ENCODE results near the gene GLOD5. TPM values are rescaled to one million over a fixed set of nuclear protein-coding genes. Genes with fewer than 3 reads are reported as not detected.
"Not testable (repeated sequence)": the region's sequence is repeated elsewhere in the genome, so short reads cannot be mapped to it uniquely, and the experiment has no call there.

GLOD5 gene
- total RNA-seq, 2 donors from 2014 or later: not detected

DNA sequence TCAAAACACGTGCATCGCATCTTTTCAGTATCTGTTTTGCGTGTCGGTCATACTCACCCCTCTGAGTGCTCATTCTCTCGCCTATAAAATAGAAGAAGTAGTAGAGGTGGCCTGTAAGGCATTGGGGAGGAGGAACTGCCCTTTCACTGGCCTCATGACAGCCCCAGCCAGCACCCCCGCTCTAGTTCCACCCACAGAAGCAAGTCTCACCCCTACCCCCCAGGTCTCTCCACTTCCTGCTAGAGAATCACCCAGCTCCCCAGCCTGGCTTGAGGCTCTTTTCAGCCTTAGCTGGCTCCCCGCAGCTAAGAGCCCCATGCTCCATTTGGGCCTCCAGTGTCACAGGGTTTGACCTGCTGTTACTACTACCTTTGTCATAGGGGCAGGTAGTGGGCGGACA, 52.1 kb downstream of the GLOD5 start:
- no peak for DNase-seq
- H3K4me1 Mint-ChIP-seq (ENCODE audit: low read depth): no peaks in the 10 kb centered on the region
- H3K27ac Mint-ChIP-seq: no peak overlapping the region
- H3K36me3 Mint-ChIP-seq (ENCODE audit: insufficient read depth in 2 of 2): no peaks in the 10 kb centered on the region
- ATAC-seq (replicated peaks in 1 of 2): no peak
- H3K4me3 Mint-ChIP-seq: no peak overlapping the region
- H3K27me3 Mint-ChIP-seq (ENCODE audit: low read depth): peaks cover 25% of the 10 kb centered on the region
- no peaks in the 10 kb centered on the region for H3K9me3 Mint-ChIP-seq

DNA sequence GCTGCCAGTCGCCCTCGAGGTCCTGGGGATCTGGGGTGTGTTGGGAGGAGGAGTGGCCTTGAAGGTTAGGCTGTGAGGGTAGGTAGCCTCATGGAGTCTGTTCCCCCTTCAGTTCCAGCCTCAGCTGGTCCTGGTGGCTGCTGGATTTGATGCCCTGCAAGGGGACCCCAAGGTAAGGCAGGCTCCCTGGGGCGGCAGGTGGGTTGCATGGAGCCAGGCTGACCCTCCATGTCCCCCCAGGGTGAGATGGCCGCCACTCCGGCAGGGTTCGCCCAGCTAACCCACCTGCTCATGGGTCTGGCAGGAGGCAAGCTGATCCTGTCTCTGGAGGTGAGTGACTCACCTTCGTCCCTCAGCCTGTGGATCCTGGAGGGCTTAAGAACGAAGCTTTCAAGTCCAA, 53.2 kb downstream of the GLOD5 start:
- ATAC-seq (replicated peaks in 1 of 2): no peak
- no peak overlapping the region for H3K27ac Mint-ChIP-seq
- H3K4me1 Mint-ChIP-seq (ENCODE audit: low read depth): no peaks in the 10 kb centered on the region
- DNase-seq: no peak
- H3K4me3 Mint-ChIP-seq: no peak overlapping the region
- H3K9me3 Mint-ChIP-seq: no peaks in the 10 kb centered on the region
- H3K36me3 Mint-ChIP-seq (ENCODE audit: insufficient read depth in 2 of 2): no peaks in the 10 kb centered on the region
- peaks cover 25% of the 10 kb centered on the region for H3K27me3 Mint-ChIP-seq (ENCODE audit: low read depth)

DNA sequence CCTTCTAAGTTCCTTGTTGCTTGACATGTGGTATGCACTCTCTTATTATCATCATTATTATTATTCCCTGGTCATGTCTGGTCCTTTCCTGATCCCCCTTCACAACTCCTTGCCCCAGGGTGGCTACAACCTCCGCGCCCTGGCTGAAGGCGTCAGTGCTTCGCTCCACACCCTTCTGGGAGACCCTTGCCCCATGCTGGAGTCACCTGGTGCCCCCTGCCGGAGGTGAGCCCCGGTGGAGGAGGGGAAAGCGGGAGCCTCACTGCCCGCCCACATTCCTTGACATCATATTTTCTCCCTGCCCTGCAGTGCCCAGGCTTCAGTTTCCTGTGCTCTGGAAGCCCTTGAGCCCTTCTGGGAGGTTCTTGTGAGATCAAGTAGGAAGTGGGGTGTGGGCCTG, 53.7 kb downstream of the GLOD5 start:
- DNase-seq (no peak), ATAC-seq (replicated peaks in 1 of 2) (no peak)
- Mint-ChIP-seq H3K27me3 (ENCODE audit: low read depth) (peaks cover 25% of the 10 kb centered on the region), H3K36me3 (ENCODE audit: insufficient read depth in 2 of 2) (no peaks in the 10 kb centered on the region), H3K4me3 (no peak overlapping the region), H3K9me3 (no peaks in the 10 kb centered on the region), H3K4me1 (ENCODE audit: low read depth) (no peaks in the 10 kb centered on the region), H3K27ac (no peak overlapping the region)

DNA sequence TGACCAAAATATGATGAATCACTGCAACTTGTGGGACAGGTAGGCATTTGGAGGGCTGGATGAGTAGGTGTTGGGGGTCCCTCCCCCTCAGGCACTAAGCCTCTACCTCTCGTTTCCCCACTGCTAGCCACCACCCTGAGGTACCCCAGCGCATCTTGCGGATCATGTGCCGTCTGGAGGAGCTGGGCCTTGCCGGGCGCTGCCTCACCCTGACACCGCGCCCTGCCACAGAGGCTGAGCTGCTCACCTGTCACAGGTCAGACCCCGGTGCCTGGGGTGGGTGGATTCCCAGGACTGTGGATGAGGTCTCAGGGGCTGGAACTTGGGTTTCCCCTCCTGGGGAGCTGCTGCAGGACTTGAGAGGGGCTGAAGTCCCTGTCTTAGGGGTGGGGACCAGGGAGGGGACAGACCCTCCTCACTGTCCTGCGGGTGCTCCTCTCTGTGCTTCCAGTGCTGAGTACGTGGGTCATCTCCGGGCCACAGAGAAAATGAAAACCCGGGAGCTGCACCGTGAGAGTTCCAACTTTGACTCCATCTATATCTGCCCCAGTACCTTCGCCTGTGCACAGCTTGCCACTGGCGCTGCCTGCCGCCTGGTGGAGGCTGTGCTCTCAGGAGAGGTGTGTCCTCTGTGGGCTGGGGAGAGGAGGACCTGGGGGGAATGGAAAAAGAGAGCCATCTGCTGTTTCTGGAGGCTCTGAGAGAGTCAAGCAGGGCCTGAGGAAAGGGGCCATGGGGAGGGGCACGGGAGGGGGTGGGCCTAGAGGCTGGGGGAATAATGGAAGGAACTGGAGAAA, 54.7 kb downstream of the GLOD5 start:
- H3K27me3 Mint-ChIP-seq (ENCODE audit: low read depth): peaks cover 18% of the 10 kb centered on the region
- no peaks in the 10 kb centered on the region for H3K9me3 Mint-ChIP-seq
- H3K4me1 Mint-ChIP-seq (ENCODE audit: low read depth): no peaks in the 10 kb centered on the region
- DNase-seq (no peak), ATAC-seq (replicated peaks in 1 of 2) (no peak)
- H3K27ac Mint-ChIP-seq: no peak overlapping the region
- H3K36me3 Mint-ChIP-seq (ENCODE audit: insufficient read depth in 2 of 2): no peaks in the 10 kb centered on the region
- no peak overlapping the region for H3K4me3 Mint-ChIP-seq

DNA sequence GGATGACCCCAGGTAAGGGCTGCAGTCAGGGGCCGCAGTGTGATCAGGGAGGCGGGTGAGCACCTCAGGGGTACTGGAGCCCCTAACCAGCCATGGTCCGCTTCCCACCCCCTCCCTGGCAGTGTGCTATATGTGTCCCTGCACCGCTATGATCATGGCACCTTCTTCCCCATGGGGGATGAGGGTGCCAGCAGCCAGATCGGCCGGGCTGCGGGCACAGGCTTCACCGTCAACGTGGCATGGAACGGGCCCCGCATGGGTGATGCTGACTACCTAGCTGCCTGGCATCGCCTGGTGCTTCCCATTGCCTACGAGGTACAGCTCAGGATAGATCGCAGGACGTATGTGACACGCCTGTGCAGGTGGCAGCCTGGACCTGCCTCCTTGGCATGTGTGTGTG, 56.6 kb downstream of the GLOD5 start:
- no peak for ATAC-seq (replicated peaks in 1 of 2)
- H3K4me1 Mint-ChIP-seq (ENCODE audit: low read depth): no peaks in the 10 kb centered on the region

DNA sequence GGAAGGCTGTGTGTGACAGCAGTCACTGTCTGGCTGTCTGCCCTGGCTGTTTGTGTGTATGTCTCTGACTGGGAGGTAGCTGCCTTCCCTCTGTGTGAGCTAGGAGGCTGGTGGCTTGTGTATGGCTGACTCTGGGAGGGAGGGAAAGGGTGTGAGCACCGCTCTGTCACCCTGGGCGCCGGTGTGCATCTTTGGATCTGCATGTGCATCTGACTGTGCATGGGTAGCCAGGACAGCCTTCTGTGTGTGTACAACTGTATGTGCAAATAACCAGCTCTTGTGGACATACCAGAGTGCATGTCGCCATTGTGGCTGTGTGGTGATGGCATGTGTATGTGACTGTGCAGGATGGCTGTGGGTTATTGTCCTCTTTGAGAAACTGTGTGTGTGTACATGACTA, 57.3 kb downstream of the GLOD5 start:
- peaks cover 5% of the 10 kb centered on the region for H3K27me3 Mint-ChIP-seq (ENCODE audit: low read depth)
- DNase-seq: no peak
- no peaks in the 10 kb centered on the region for H3K36me3 Mint-ChIP-seq (ENCODE audit: insufficient read depth in 2 of 2)
- H3K9me3 Mint-ChIP-seq: no peaks in the 10 kb centered on the region
- no peak for ATAC-seq (replicated peaks in 1 of 2)
- H3K4me1 Mint-ChIP-seq (ENCODE audit: low read depth): no peaks in the 10 kb centered on the region
- H3K27ac Mint-ChIP-seq: no peak overlapping the region
- no peak overlapping the region for H3K4me3 Mint-ChIP-seq

More for the DNA sequence above, 56.6 kb downstream of the GLOD5 start:
- Mint-ChIP-seq H3K4me3 (no peak overlapping the region), H3K27me3 (ENCODE audit: low read depth) (peaks cover 9% of the 10 kb centered on the region), H3K36me3 (ENCODE audit: insufficient read depth in 2 of 2) (no peaks in the 10 kb centered on the region), H3K9me3 (no peaks in the 10 kb centered on the region), H3K27ac (no peak overlapping the region)
- DNase-seq: no peak

DNA sequence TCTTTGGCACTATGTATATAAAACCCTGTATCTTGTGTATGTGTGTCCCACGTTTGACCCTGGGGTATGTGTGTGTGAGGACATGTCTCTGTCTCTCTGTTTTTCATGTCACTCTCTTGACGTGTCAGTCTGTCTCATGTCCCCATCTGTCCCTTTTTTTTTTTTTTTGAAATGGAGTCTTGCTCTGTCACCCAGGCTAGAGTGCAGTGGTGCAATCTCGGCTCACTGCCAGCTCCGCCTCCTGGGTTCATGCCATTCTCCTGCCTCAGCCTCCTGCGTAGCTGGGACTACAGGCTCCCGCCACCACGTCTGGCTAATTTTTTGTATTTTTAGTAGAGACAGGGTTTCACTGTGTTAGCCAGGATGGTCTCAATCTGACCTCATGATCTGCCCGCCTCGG, 57.8 kb downstream of the GLOD5 start:
- not testable (repeated sequence) for H3K4me3 Mint-ChIP-seq; ATAC-seq (replicated peaks in 1 of 2); H3K27ac Mint-ChIP-seq; H3K4me1 Mint-ChIP-seq (ENCODE audit: low read depth); H3K27me3 Mint-ChIP-seq (ENCODE audit: low read depth); H3K9me3 Mint-ChIP-seq; H3K36me3 Mint-ChIP-seq (ENCODE audit: insufficient read depth in 2 of 2); DNase-seq

DNA sequence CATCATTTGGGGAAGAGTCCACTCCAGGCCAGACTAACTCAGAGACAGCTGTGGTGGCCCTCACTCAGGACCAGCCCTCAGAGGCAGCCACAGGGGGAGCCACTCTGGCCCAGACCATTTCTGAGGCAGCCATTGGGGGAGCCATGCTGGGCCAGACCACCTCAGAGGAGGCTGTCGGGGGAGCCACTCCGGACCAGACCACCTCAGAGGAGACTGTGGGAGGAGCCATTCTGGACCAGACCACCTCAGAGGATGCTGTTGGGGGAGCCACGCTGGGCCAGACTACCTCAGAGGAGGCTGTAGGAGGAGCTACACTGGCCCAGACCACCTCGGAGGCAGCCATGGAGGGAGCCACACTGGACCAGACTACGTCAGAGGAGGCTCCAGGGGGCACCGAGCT, 61.5 kb downstream of the GLOD5 start:
- Mint-ChIP-seq H3K27ac (no peak overlapping the region), H3K4me3 (no peak overlapping the region), H3K4me1 (ENCODE audit: low read depth) (no peaks in the 10 kb centered on the region), H3K36me3 (ENCODE audit: insufficient read depth in 2 of 2) (peaks cover 0 to 8% of the 10 kb centered on the region in 2 donors), H3K27me3 (ENCODE audit: low read depth) (peaks cover 28% of the 10 kb centered on the region), H3K9me3 (peaks cover 0 to 1% of the 10 kb centered on the region in 2 donors)
- no peak for DNase-seq
- ATAC-seq (replicated peaks in 1 of 2): no peak

Other genes with a start within 250 kb of the GLOD5 start
- 100 to 1,000 TPM; 112 to 113 TPM for gene EBP, start 239.9 kb upstream of the GLOD5 start, total RNA-seq
- gene TBC1D25, start 222.0 kb upstream of the GLOD5 start, total RNA-seq: 10 to 100 TPM; 20.4 to 20.5 TPM
- 100 to 1,000 TPM; 183 to 225 TPM for gene RBM3, start 187.3 kb upstream of the GLOD5 start, total RNA-seq
- 10 to 100 TPM; 55.7 to 59.9 TPM for gene WDR13, start 164.3 kb upstream of the GLOD5 start, total RNA-seq
- gene WAS, start 77.9 kb upstream of the GLOD5 start, total RNA-seq: 10 to 100 TPM; 81.4 to 83.9 TPM
- 10 to 100 TPM; 29.4 to 34.8 TPM for gene SUV39H1, start 65.0 kb upstream of the GLOD5 start, total RNA-seq
- under 1 TPM; 0.22 to 0.35 TPM for gene GATA1, start 24.8 kb downstream of the GLOD5 start, total RNA-seq
- gene HDAC6, start 40.3 kb downstream of the GLOD5 start, total RNA-seq: 100 to 1,000 TPM; 109 to 143 TPM
- gene ERAS, start 64.8 kb downstream of the GLOD5 start, total RNA-seq: under 1 TPM in 1 of 2 donors, not detected in 1; 0.31 TPM
- gene PCSK1N, start 73.9 kb downstream of the GLOD5 start, total RNA-seq: 1 to 10 TPM; 1.9 to 2.8 TPM
- gene TIMM17B, start 136.0 kb downstream of the GLOD5 start, total RNA-seq: 10 to 100 TPM; 73.6 to 90.1 TPM
- 100 to 1,000 TPM; 114 to 125 TPM for gene PQBP1, start 136.2 kb downstream of the GLOD5 start, total RNA-seq
- gene SLC35A2, start 149.9 kb downstream of the GLOD5 start, total RNA-seq: 10 to 100 TPM; 30.8 to 32.7 TPM
- gene PIM2, start 157.3 kb downstream of the GLOD5 start, total RNA-seq: 100 to 1,000 TPM; 550 to 563 TPM
- 100 to 1,000 TPM; 123 to 137 TPM for gene OTUD5, start 195.9 kb downstream of the GLOD5 start, total RNA-seq
- 1 to 10 TPM; 7.6 to 8.3 TPM for gene KCND1, start 210.1 kb downstream of the GLOD5 start, total RNA-seq
- gene GRIPAP1, start 240.5 kb downstream of the GLOD5 start, total RNA-seq: 100 to 1,000 TPM; 108 to 114 TPM